NCI-H1694 (cell line): Measurements from ENCODE around the gene LSAMP.
A peak's percentile ranks its signal among the peaks of the same experiment; 100 is the strongest.

ENCODE experiments used
- DNase-seq: peaks from one replicate; lab custom pipeline; 2025; lab: John Stamatoyannopoulos, UW

The LSAMP gene

GRCh38 chr3:116161575-116162525 is 283.4 kb downstream of the LSAMP start:
- DNase-seq = no peak

DNA sequence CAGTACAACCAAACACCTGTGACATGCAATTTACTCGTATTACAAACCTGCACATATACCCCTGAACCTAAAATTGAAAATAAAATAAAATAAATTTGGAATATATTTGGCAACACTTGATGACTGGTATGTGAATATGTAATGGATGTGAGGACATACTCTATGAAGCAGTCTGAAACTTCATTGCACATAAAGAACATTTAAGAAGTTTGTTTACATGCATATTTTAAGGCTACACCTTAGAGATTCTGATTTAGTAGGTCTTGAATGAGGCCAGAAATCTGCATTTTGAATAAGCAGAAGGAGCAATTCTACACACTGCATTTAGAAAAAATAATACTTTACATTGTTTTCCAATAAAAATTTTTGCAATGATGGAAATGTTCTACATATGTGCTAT is 284.7 kb downstream of the LSAMP start:
- DNase-seq = no peak

- peak; percentile 69 for DNase-seq
Measured at GRCh38 chr3:116155841-116156240, 289.4 kb downstream of the LSAMP start.

DNA sequence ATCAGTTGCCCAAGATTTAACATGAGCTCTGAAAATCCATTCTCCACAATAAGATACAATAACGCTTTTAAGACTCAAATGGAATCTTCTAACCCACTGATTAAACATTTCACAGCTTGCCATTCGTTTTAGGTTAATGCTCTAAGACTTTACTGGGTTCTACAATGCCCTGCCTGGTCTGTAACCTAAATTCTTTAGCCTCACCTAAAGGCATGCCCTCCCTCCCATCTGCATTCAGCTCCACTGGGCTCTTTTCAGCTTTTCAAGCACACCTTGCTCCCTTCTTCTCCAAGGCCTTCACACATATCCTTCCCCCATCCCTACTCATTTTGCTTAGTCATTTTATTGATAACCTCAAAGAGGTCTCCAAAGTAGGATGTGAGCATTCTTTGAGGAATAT is 290.9 kb downstream of the LSAMP start:
- DNase-seq = no peak

DNA sequence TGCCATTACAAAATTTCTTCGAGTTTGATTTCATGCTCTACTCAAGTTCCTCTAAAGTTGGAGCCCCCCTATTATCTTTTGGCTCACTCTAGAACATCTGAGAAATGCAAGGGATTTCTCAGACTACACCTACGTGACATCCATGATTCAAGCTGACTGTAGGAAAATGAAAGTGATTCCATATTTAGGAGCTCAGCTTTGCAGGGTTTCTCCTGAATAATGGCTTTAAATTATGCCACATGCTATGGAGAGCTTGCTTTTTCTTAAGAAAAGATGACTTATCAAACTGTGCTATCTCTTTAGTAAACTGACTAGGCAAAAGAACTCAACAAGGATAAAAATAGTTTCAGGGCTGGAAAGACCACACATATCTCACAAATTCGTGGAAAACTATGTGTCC is 292.1 kb downstream of the LSAMP start:
- no peak for DNase-seq

GRCh38 chr3:116150655-116151167 is 294.6 kb downstream of the LSAMP start:
- no peak for DNase-seq

- peak; percentile 11 for DNase-seq
Measured at GRCh38 chr3:116148881-116149851, 296.1 kb downstream of the LSAMP start.

DNA sequence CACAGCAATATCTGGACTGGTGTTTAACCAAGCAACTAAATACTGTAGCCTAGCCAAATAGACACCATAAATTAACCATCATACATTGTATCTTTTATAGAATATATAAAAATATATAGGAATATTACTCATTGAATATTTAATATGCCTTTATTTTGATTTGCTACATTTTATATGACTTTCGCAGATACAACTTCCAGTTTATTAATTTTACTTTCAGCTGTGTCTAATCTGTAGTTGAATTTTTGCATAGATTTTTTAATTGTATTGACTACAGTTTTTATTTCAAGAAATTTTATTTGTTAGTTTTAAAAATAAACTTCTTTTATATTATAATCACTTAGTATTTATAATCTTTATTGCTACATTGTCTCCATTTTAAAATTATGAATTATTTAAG is 299.7 kb downstream of the LSAMP start:
- DNase-seq = no peak

GRCh38 chr3:116141724-116142123 is 303.6 kb downstream of the LSAMP start:
- no peak for DNase-seq

GRCh38 chr3:116140100-116140689 is 305.1 kb downstream of the LSAMP start:
- DNase-seq = peak; percentile 47

DNA sequence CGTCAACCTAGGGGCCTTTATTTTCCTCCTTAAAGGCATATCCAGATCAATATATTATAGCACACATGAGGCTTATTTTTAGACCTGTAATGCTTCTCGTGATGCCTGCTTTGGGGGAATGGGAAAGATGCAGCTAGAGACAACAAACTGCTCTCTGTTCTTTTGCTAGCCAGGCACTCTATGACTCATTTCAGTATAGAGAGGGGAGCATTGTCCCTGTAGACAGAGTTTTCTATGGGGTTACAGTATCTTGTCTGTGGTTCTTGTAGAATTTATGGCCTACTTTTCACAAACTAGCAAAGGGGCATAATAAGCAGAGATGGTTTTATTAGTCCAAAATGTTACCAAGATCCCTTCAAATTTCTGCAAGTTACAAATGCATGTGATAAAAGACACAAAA is 305.6 kb downstream of the LSAMP start:
- DNase-seq = no peak

DNA sequence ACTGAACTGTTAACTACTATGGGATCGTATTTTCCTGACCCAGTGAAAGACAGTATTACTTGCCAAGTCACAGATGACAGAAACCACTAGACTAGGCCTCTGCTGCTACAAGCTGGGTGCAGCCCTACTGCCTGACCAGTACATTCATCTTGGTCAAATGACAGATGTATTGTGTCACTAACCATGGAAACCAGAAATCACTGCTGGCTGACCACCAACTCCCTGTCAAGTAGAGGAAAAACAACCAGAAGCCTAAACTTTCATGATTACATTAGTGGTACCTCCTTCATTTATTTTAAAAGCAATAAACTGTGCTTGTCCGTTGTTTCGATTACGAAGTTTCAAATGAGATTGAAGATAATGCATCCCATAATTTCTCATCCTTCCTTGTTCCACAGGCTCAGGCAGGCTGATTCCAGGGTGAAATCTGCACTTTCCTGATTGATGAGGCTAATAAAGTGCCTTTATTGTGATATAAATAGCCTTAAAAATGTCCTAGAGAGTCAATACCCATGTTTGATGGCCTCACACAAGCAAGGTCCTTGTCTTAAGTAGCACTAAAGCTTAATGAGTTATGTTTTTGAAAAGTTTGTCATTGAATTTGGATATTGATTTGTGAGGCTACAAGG is 309.7 kb downstream of the LSAMP start:
- DNase-seq = no peak

GRCh38 chr3:116129187-116129946 is 315.9 kb downstream of the LSAMP start:
- DNase-seq = no peak

DNA sequence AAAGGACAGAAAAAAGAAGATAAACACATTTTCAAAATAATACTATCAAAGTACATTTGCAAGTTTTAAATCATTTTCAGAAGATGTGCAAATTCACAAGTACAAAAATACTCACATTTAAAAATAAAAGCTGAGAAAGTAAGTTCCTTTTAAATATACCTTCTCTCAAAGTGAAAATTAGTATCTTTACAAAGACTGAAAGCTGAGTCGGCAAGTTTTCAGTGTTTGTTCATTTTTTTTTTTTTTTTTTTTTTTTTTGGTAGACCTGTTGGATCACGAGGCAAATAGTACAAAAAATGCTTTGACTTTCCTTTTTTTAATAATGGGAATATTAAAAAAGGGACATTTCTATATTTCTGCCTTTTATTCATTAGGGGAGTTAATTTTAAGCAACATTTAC is 317.8 kb downstream of the LSAMP start:
- no peak for DNase-seq

GRCh38 chr3:116124166-116124565 is 321.1 kb downstream of the LSAMP start:
- DNase-seq = no peak

- no peak for DNase-seq
Measured at GRCh38 chr3:116118475-116119169, 326.7 kb downstream of the LSAMP start.

DNA sequence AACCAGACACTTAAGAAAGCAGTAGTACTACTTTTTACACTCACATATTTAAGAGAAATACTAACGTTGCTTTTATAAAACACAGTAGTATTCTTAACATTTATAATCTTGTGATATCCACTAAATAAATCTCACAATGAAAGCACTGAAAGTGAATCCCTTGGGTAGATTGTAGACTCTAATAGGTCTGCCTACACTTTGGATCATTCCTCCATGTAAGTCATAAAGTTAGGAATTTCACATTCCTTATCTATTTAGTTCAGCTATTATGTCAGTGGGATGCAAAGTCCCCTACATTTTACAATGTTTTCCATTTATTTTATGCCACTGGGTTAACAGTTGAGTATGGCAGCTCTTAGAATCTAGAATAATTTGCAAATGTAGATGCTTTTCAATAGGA is 330.7 kb downstream of the LSAMP start:
- no peak for DNase-seq

DNA sequence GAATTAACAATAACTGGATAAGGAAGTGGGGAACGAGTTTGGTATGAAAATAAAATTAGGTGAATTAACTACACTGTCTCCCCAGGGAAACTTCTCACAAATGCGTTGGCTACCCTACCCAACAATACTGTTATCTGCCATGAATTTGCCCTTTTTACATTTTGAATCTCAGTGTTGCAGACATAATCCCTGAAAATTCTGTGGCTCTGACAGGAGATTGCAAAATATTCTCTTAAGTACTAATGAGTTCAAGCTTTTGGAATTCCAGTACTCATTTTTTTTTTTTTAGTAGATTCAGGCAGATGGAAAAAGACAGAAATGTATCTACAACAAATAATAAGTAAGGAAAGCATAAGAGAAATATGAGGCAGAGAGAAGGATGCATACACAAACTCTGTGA is 332.6 kb downstream of the LSAMP start:
- DNase-seq = no peak

- DNase-seq = no peak
Measured at GRCh38 chr3:116111765-116112164, 333.5 kb downstream of the LSAMP start.

GRCh38 chr3:116103868-116104530 is 341.3 kb downstream of the LSAMP start:
- no peak for DNase-seq
